NCI-H2107 treated with DMSO at 0.1 percent for 48 hours (cell line): ENCODE results near the gene CATSPERE.

Experiments used
- DNase-seq: peaks from one replicate; lab custom pipeline; 2025; ENCODE audit not compliant: unreplicated experiment; lab: John Stamatoyannopoulos, UW

Gene CATSPERE

GRCh38 chr1:244461245-244462071 is at the start of gene CATSPERE:
Gene CATSPERE (plus strand): TSS chr1:244461273. CDS start chr1:244461430, 157 bp downstream.
- peak; percentile 89 for DNase-seq

GRCh38 chr1:244412176-244412575 is 48.9 kb upstream of the CATSPERE start:
- no peak for DNase-seq

- no peak for DNase-seq
Observed at GRCh38 chr1:244413736-244414135, 47.3 kb upstream of the CATSPERE start.

- no peak for DNase-seq
Observed at GRCh38 chr1:244414543-244414942, 46.5 kb upstream of the CATSPERE start.

- no peak for DNase-seq
Observed at GRCh38 chr1:244419024-244419423, 42.0 kb upstream of the CATSPERE start.

- DNase-seq, result no peak
Observed at GRCh38 chr1:244422174-244422573, 38.9 kb upstream of the CATSPERE start.

GRCh38 chr1:244424649-244425334 is 36.3 kb upstream of the CATSPERE start:
- no peak for DNase-seq

- no peak for DNase-seq
Observed at GRCh38 chr1:244427647-244428046, 33.4 kb upstream of the CATSPERE start.

- no peak for DNase-seq
Observed at GRCh38 chr1:244429818-244430217, 31.3 kb upstream of the CATSPERE start.

- no peak for DNase-seq
Observed at GRCh38 chr1:244431166-244431565, 29.9 kb upstream of the CATSPERE start.

- no peak for DNase-seq
Observed at GRCh38 chr1:244435562-244436205, 25.4 kb upstream of the CATSPERE start.

GRCh38 chr1:244436336-244437085 is 24.6 kb upstream of the CATSPERE start:
- no peak for DNase-seq

- DNase-seq, result no peak
Observed at GRCh38 chr1:244437086-244437468, 24.0 kb upstream of the CATSPERE start.

- DNase-seq, result no peak
Observed at GRCh38 chr1:244439391-244440032, 21.6 kb upstream of the CATSPERE start.

GRCh38 chr1:244442850-244443249 is 18.2 kb upstream of the CATSPERE start:
- DNase-seq, result no peak

GRCh38 chr1:244444854-244445253 is 16.2 kb upstream of the CATSPERE start:
- DNase-seq, result peak; percentile 71

- DNase-seq, result no peak
Observed at GRCh38 chr1:244445320-244446181, 15.5 kb upstream of the CATSPERE start.

- no peak for DNase-seq
Observed at GRCh38 chr1:244447024-244447423, 14.0 kb upstream of the CATSPERE start.

- DNase-seq, result no peak
Observed at GRCh38 chr1:244447552-244447951, 13.5 kb upstream of the CATSPERE start.
